ENCODE results near the gene PARVA.
"Not testable (repeated sequence)": the region's sequence is repeated elsewhere in the genome, so short reads cannot be mapped to it uniquely, and the experiment has no call there.

Gene PARVA

DNA sequence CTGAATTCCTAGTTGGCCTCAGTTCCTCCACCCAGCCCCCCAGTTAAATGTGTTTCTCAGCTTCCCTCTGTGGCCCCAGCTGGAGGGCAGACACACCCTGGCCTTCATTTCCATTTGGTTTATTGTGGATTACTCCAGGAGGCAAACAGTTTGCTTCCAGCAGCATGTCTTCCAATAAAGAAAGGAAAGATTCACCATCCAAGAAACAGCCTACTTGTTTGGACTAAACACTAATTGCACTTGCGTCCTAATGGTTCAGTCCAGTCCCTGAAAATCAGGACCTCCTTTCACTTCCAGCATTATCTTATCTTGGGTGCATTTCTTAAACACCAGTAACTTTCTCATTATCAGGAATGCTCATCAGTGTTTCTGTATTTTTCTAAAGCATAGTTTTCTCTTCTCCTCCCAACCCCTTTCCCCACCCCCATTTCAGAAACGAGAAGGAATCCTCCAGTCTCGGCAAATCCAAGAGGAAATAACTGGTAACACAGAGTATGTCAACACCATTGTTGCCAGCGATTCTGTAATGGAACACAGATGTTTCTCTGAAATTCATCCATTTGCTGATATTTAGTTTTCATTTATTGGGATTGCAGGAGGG is 130.9 kb downstream of the PARVA start:
- no peak for DNase-seq

DNA sequence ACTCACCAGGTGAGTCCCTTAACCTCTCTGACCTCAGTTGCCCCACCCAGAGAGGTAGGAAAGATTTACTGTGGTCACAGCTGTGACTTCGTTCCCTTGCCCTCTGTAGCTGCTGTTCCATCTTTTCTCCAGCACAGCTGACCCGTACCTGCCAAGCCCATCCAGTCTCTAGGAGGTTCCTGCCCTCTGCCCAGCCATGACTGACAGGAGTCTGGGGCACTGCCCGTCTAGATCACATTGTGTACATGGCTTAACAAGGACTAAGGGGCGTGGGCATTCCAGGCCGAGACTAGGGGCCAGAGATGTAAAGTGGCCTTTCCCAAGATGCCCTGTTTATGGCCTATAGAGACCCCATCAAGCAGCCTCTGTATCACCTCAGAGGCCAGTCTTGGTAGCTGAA is 132.0 kb downstream of the PARVA start:
- DNase-seq = no peak

DNA sequence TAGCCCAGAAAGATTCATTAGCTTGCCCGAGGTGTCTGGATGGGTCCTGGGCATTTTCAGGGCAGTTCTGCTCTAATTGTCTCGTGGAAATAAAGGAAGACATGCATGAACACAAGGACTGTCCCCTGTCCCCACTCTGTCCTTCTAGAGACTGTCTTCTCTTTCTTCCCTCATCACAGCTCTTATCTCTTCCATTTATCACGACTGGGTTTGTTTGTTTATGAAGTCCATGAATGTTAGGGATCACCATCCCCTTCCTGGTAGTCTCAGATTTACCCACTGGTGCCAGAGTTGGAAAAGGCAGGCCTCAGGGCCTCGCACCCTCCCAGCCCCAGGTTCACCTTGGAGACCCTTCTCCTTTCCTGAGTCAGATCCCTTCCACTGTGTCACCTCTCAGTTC is 134.8 kb downstream of the PARVA start:
- no peak for DNase-seq

DNA sequence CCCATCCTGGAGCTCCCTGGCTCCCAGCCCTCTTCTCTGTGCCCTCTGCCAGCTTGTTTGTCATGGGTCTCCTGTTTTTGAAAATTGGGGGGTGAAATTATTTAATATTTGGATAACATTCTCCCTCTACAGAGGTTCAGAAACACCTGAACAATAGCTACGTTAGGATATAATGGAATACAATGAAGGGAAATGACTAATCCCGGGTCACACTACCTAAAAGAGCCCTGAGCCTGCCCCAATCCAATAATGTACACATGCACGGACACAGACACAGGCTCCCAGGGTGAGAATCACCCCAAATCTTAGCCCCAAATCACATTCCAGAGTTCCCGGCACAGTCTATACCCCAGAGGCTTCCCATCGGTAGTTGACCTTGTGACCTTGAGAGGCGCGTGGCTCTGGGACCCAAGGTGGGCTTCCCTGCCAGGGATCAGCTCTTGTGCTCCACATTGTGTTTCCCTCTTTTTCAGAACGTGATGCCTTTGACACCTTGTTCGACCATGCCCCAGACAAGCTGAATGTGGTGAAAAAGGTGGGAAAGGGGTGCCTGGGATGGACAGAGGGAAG is 135.5 kb downstream of the PARVA start:
- no peak for DNase-seq

DNA sequence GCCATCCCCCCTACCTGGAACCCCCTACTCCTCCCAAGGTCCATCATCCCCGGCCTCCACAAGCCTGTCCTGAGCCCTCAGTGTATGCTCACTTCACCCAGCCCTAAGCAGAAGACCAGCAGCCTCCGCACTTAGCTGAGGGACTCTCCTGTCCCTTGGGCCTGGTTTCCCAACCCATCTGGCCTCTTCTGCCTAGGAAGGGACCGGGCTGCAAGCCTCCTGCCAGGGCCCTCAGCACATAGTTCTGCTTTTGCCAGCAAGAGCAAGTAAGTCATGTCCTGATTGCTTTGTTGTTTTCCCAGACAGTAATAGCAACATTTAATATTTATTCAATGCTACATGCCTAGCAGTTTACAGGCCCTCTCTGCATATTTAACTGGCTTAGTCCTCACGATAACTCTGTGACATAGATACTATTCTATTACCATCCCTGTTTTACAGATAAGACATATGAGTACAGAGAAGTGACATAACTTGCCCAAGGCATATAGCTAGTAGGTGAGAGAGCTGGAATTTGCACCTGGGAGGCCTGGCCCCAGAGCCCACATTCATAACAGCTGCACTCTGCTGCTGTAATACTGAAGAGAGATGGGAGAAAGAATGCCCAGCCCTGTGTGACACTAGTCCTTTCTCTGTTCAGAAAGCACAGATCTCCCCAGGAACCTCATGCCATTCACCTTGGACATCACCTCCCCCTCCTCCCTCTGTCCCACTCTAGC is 139.2 kb downstream of the PARVA start:
- no peak for DNase-seq

DNA sequence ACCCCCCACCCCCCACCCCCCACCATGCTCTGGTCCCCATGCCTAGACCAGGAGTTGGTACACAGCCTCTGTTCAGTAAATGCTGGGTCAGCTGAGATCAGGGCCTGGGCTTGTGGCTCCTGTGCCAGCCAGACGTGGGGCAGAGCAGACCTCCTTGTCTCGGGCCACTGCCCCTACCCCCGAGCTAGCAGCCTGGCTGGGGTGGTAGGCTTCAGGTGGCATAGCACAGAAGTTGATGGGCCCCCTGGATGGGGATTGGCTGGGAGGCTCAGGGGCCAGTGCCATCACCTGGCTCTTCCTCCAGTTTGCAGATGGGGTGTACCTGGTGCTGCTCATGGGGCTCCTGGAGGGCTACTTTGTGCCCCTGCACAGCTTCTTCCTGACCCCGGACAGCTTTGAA is 139.9 kb downstream of the PARVA start:
- no peak for DNase-seq

DNA sequence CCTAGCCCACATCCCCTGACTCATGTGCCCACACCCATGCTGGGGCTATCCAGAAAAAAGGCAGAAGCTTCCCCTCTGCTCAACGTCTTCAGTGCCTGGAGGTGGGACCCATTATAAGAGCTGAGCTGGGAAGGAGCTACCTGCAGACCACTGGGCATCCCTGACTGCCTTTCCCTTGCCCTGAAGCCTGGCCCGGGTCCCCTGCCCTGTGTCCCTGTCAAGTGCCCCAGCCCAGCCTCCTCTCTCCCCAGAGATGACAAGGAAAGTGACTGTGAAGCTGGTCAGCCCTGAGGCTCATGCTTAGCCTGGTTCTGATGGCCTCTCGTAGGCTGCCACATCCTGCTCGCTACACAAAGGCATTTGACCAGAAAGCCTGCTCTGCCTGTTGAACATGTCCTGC is 140.4 kb downstream of the PARVA start:
- no peak for DNase-seq

DNA sequence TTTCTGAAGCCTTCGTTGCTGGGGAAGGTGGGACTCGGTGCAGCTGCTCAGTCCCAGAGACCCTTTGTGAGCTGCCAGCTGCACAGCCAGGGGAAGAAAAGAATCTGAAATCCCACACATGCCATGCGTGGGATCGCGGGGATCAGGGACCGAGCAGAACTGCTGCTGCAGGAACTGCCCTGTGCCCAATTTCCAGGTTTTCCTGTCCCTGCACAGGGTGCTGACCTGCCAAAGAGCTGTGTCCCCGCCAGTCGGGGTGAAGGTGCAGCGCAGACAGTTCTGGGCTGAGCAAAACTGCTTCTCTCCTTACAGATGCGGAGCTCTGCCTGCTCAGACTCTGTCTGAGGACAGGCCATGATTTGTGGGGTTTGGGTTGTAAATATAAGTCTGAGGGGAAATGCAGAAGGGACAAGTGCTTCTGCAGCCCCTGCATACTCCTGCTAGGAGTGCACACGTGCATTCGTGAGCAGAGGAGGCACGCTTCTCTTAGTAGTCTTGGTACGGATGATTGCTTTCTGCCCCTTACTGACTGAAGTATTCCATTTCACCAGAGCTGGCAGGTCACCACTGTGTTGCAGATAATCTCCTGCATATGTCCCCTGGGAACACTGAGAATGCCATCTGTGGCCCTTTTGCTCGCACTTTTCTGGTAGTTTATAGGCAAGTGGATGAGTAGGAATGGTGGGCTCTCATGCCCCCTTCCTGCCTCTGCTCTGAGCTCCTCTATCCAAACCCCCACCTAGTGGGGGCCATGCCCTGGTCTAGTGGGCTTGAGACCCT is 141.4 kb downstream of the PARVA start:
- DNase-seq = no peak

DNA sequence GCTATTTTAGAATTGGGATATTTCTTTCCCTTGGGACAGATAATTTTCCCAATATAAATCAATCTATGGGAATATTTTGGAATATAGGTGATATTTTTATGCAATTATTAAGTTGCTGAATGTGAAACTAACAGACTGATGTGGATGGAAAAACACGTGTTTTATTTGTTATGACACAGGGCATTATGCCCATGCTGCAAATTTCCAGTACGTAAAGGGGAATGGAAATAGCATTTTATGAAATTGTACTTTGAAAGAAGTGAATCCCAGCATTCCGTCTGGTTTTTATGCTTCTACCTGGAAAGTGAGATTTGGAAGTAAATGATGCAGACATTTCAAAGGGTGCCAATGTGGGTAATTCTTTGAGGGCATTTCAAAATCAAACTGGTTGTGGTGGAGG is 142.7 kb downstream of the PARVA start:
- no peak for DNase-seq

DNA sequence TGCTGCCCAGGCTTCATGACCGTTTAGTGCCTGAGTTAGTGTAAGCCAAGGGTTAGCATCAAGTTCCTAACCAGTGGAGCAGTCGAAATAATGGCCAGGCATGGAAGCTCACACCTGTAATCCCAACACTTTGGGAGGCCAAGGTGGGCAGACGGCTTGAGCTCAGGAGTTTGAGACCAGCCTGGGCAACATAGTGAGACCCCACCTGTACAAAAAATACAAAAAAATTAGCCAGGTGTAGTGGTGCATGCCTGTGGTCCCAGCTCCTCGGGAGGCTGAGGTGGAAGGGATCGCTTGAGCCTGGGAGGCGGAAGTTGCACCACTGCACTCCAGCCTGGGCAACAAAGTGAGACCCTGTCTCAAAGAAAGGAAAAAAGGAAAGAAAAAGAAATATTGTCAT is 143.2 kb downstream of the PARVA start:
- not testable (repeated sequence) for DNase-seq

DNA sequence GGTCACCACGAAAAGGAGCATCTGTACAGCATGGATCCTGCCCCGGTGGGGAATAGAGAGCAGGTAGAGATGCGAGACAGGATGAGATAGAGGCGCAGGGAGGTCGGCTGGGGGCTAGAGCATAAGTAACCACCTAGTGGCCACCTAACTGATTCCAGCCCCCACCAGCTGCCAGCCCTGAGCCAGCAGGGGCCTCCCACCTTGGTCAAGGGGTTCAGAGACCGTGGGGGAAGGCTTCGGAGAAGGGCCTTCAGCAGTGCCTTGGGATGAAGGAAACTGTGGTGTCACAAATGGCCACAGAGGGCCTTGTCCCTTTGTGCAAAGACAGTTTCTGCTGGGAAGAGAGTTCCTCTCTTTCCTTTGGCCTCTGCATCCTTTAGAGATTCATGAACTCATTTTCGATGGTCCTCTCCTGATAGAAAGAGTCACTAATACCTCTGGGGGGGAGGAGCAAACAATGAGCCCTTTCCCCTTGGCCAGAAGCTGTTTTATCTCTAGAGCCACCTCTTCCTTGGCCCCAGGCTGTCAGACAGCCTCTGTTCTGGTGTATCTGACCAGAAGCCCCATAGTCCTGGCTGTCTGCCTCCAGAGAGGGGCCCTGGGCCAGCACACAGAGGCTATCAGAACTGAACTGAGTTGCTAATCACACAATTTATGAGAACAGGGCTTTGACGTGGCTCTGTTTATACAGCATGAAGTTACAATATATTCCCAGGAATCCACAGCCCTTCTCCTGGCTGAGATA is 146.0 kb downstream of the PARVA start:
- no peak for DNase-seq

DNA sequence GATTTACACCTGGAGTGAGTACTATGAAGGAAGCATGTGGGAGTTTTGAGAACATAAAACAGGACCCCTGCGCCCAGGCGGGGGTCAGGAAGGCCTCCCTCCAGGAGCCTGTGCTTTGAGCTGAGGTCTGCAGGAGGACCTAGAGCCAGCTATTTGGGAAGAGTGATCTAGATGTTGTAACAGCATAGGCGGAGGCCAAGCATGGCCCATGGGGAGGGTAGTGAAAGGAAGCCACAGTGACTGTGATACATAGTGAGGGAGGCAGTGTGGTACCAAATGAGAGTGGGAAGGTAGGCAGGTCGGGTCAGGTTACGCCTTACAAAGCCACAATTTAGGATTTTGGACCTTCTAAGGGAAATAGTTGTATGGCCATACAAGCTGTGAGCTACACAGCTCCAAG is 147.5 kb downstream of the PARVA start:
- no peak for DNase-seq

DNA sequence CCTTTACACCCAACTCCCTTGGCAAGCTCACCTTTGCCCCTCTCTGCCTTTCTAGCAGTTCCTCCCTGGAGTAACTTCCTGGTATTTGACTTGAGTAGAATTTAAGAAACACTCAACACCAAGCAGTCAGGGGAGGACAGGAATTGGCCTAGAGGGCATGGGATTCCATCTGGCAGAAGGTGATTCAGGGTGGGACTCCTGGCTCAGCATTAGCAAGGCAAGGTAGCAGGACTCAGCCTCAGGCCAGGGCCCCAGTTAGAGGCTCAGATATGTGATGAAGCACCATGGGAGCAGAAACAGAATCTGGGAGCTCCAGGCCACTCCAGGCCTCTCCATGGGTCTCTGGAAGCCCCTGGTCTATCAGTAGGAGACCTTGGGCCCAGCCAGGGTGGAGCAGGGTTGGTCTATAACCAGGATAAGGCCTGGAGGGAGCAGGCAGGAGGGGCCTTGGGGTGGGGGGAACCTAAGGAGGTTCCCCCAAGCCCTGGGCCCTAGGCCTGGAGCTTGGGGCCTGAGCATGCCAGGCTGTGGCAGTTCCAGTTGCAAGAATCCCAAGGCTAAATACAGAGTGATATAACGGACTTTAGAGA is 148.2 kb downstream of the PARVA start:
- no peak for DNase-seq

DNA sequence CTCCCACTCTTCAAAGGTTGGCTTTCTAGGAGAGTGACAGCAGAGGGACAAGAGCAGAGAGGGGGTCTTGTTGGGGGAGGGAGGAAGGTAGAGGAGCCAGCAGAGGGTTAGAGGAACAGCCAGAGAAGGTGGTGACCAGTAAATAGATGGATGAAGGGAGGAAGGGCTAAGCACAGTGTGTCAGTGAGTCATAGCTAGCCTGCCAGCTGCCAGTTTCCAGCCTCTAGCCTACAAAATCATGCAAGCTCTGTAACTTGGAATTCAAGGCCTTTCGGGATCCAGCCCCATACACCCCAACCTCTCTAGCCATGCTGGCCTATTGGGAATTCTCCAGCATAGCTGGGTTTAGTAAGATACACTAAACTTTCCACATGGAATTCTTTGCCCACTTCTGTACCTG is 149.4 kb downstream of the PARVA start:
- DNase-seq = no peak

DNA sequence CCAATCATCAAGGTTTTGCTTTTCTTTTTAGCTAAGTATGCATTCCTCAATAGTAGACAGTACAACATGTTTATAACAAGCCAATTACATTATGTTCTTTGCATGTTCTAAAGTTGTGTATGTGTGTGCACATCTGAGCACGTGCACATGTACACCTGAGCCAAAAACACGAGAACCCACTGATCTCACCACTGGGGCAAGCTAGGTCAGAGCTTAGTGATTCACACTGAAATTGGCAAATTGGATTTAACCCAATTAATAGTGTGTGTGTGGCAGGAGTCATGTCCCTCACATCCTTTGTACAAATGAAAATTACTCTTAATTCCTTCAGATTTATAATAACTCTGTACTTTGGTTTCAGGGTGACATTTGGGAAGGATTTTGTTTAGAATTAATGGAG is 151.1 kb downstream of the PARVA start:
- no peak for DNase-seq

DNA sequence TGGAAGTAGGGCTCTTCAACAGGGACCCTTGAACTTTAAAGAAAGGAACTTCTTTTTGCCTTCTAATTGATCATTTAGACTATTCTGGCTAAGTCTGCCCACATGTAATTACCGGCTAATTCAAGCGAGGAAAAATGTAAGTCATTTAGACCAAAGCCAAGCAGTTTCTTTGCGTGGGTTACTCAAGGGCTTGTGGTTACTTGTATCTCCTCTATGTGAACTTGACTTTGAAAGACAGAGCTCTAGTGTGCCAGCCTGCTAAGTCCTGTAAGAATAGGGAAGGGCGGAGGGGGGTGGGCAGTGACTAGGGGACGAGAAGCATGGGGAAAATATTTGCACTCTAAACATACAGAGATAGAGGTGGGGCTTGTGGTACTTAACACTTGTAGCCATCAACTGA is 151.7 kb downstream of the PARVA start:
- no peak for DNase-seq

DNA sequence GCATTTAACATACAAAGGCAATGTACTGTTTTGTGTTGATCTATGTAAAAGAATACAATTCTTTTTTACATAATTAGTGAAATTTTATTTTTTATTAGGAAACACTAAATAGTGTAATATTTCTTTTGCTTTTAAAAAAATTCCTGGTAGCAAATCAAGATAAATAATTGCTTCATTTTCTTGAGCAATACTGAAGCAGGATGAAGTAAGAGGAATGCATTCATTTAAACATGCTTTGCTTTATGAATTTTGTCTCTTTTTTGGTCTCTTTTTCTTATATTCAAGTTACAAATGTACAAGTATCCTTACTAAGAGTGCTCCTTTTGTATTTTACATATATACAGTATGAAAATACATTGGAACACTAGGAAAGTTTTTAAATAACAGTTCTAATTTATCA is 152.4 kb downstream of the PARVA start:
- no peak for DNase-seq

DNA sequence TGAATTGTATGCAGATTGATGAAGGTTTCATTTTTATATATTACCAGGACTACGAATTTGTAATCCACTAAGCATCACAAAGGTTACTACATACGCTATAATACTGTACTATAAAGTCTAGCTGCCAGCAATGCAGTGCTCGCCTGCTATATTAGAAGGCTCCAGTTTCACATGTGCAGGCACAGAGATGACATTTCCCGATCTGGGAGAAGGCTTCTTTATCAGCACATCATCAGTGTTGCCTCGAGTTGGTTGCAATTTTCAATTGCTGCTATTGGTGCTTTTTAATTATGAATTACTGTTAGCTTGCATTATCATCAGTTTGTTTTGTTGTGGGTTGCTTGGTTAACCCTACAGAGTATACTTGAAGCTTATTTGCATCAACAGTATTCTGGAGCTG is 153.6 kb downstream of the PARVA start:
- DNase-seq = no peak

DNA sequence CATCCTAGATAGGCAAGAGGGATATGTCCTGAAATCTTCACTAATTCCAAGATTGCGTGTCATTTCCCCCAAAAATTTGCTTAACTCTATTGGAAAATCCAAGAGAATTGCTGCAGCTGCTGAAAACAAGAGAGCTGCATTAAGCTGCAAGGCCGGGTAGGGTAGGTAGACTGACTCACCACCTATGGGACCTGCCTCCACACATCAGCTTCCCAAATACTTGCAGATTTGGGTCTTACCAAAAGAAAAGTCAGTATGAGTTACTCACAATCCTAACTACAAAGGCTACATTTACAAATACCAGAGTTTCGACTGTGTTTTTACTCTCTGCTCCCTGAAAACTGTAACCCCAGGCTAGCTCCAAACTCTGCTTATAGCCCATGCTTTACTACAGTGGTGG is 154.3 kb downstream of the PARVA start:
- no peak for DNase-seq

DNA sequence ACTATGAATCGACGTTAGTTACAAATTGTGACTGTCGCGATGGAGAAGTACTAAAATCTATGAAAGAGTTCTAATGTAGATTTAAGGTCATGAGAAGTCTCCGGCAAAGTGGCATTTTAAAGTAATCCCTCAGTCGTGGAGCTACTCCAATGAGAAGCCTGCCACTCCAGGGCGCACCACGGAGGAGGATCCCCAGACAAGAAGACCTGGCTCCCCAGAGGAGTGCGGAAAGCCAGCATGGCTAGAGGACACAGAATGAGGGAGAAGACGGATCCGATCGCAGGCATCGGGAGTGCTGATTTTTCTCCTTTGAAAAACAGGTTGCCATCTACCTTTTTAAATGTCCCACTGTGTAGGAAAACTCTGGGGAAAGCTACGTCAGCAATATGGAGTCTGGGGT is 155.2 kb downstream of the PARVA start:
- DNase-seq = no peak

DNA sequence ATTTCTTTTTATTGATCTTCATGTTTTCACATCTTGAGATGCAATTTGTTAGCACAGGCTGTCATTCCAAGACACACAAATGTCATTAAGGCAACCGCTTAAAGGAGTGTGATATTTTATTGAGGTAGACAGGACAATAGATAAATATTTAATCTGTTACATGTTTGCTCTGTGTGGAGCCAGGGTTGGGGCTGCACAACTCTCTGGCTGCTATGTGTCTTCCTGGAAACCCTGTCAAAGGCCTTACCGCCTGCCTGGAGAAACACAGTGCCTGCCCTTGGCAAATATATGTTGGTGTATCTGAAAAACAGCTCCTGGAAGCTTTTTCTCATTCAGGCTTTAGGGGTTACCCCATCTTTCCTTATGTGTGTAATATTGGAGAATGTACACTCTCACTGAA is 157.2 kb downstream of the PARVA start:
- DNase-seq = no peak

DNA sequence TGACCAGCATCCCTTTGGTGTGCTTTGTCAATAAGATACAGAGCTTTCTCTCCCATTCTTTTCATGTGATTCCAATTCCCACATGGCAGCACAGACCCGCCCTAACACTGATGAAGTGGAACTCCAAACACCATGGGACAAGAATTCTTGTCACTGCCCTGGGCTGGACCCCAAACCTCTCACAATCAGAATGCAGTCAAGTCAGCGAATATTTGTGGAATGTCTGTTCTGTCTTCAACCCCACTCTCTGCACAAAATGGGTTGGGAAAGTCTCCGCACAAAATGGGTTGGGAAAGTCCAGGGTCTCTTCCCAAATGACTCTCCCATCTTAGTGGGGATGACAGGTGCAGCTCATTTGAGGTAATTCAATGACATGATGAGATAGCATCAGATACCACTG is 157.9 kb downstream of the PARVA start:
- no peak for DNase-seq

DNA sequence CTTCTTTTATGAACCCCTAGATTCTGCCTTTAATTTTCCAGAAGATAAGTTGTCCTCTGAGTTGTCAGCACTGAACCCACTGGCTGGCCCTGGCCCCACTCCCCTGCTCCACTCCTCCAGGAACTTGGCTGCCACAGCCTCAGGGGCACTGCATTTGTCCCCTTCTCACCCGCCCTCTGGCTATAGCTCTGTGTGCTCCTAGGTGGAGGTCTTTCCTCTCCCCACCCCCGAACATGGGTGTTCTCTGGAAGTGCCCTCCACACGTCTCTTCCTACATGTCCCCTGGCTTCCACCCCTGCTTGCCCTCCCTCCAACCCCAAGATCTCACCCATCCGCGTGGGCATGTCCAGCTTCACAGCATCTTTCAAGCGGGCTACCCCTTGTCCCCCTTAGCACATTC is 159.2 kb downstream of the PARVA start:
- DNase-seq = no peak

Measured in inflammatory macrophage (primary cell).